B cell (primary cell): ENCODE results near the gene SLIT3. TPM values are rescaled to one million over a fixed set of nuclear protein-coding genes. Genes with fewer than 3 reads are reported as not detected.

Source experiments
- ATAC-seq: fragments of 200-7000 bp; cut with Tn5 transposase; one replicate; pipeline ENCODE4 v1.10.0; 2021; ENCODE audit warnings: low read depth, mild to moderate bottlenecking, moderate number of reproducible peaks, moderate library complexity
- CTCF ChIA-PET: fragments of 350-600 bp; sonication (Branson Sonifier 250); formaldehyde crosslinking; loops from one replicate; lab custom pipeline; 2021; ENCODE audit warnings: antibody characterized with exemption, inconsistent platforms; lab: Charles Lee
- POLR2A ChIA-PET: fragments of 350-600 bp; sonication (Branson Sonifier 250); formaldehyde crosslinking; loops from one replicate; lab custom pipeline; 2021; ENCODE audit warnings: antibody characterized with exemption; lab: Charles Lee
- DNase-seq: peaks from one replicate; pipeline ENCODE4 v3.0.0; 2013
- H2AFZ ChIP-seq: 2 replicates; pipeline ENCODE4 v1.6.1; 2012; ENCODE audit warnings: mild to moderate bottlenecking, low read depth, low read length; ENCODE audit not compliant: insufficient read depth, poor library complexity, severe bottlenecking
- H3K27ac ChIP-seq, 2 donors: 1 replicate in 1 of 2; 2 replicates in 1 of 2; pipeline ENCODE4 v1.5.1; 2012 to 2013; ENCODE audit warnings: low read length in 2 of 2, mild to moderate bottlenecking in 2 of 2, moderate library complexity in 1 of 2
- H3K27me3 ChIP-seq, 4 experiments: fragments of 200-600 bp in 1 of 4; sonication (generic) in 1 of 4; replicated peaks in 1 of 4; 1 replicate in 2 of 4; 2 replicates in 2 of 4; pipeline versions ENCODE4 v1.6.1 to v1.7.0; 2013 to 2016; ENCODE audit warnings: low read length in 3 of 4, mild to moderate bottlenecking in 2 of 4, mixed read lengths in 1 of 4, moderate library complexity in 1 of 4; ENCODE audit not compliant: insufficient read depth in 4 of 4, control insufficient read depth in 3 of 4; ENCODE audit errors: control extremely low read depth in 1 of 4
- H3K36me3 ChIP-seq, 2 experiments: replicated peaks in 1 of 2; 1 replicate in 1 of 2; 2 replicates in 1 of 2; pipeline versions ENCODE4 v1.6.1 to v1.7.1; 2013; ENCODE audit warnings: low read length in 1 of 2; ENCODE audit not compliant: insufficient read depth in 2 of 2, control insufficient read depth in 1 of 2; ENCODE audit errors: control extremely low read depth in 1 of 2, extremely low read depth in 1 of 2
- H3K4me1 ChIP-seq, 2 donors: fragments of 200-600 bp in 1 of 2; sonication (generic) in 1 of 2; 1 replicate in 1 of 2; 2 replicates in 1 of 2; pipeline versions ENCODE4 v1.5.1 to v1.6.1; 2013 to 2017; ENCODE audit warnings: low read length in 2 of 2; ENCODE audit not compliant: control insufficient read depth in 2 of 2, insufficient read depth in 2 of 2
- H3K4me2 ChIP-seq: replicated peaks from 2 replicates; pipeline ENCODE3; 2012; ENCODE audit warnings: mild to moderate bottlenecking, low read depth, low read length; ENCODE audit not compliant: poor library complexity, severe bottlenecking
- H3K4me3 ChIP-seq, 5 experiments: fragments of 200-600 bp in 1 of 5; sonication (generic) in 1 of 5; 1 replicate in 3 of 5; 2 replicates in 2 of 5; pipeline versions ENCODE4 v1.5.1 to v1.7.0; 2011 to 2016; ENCODE audit warnings: low read length in 4 of 5, mild to moderate bottlenecking in 4 of 5, low read depth in 2 of 5, control low read depth in 1 of 5, moderate library complexity in 1 of 5; ENCODE audit not compliant: insufficient read depth in 1 of 5; ENCODE audit errors: control extremely low read depth in 1 of 5, extremely low read depth in 1 of 5
- H3K79me2 ChIP-seq: fragments of 200-600 bp; sonication (generic); one replicate; pipeline ENCODE4 v1.6.0; 2016; ENCODE audit warnings: low read length; ENCODE audit not compliant: control insufficient read depth, insufficient read depth
- H3K9ac ChIP-seq: fragments of 200-600 bp; sonication (generic); 2 replicates; pipeline ENCODE4 v1.6.1; 2017; ENCODE audit warnings: mild to moderate bottlenecking, low read length, moderate library complexity
- H3K9me3 ChIP-seq, 3 donors: one replicate each; pipeline versions ENCODE4 v1.6.1 to v1.7.1; 2013; ENCODE audit warnings: low read length in 2 of 3; ENCODE audit not compliant: control insufficient read depth in 2 of 3, insufficient read depth in 1 of 3; ENCODE audit errors: control extremely low read depth in 1 of 3
- H4K20me1 ChIP-seq: 2 replicates; pipeline ENCODE4 v1.6.0; 2012; ENCODE audit warnings: mild to moderate bottlenecking, low read length; ENCODE audit not compliant: insufficient read depth, control insufficient read depth, poor library complexity, severe bottlenecking
- H3K27ac Mint-ChIP-seq: one replicate; pipeline ENCODE4 v1.8.0; 2021; ENCODE audit warnings: mixed read lengths
- H3K27me3 Mint-ChIP-seq: one replicate; pipeline ENCODE4 v1.8.0; 2021; ENCODE audit warnings: mixed read lengths
- H3K4me1 Mint-ChIP-seq: one replicate; pipeline ENCODE4 v1.8.0; 2021; ENCODE audit warnings: mixed read lengths
- H3K4me3 Mint-ChIP-seq: one replicate; pipeline ENCODE4 v1.8.0; 2021; ENCODE audit warnings: mixed read lengths
- H3K9me3 Mint-ChIP-seq: one replicate; pipeline ENCODE4 v1.8.0; 2022; ENCODE audit warnings: mixed read lengths; ENCODE audit not compliant: insufficient read depth
- EZH2 ChIP-seq: IDR thresholded peaks from 2 replicates; pipeline ENCODE4 v1.6.1; 2012; ENCODE audit warnings: borderline replicate concordance, low read depth, mild to moderate bottlenecking, moderate library complexity, low read length; ENCODE audit not compliant: insufficient read depth, poor library complexity, severe bottlenecking
- WGBS: methylation state at CpG from one replicate; pipeline ENCODE4 v1.1.5; 2013; ENCODE audit warnings: missing lambda C conversion rate; ENCODE audit not compliant: insufficient coverage; 5-methylcytosine and 5-hydroxymethylcytosine counted together
- intact Hi-C: fragments of 100-400 bp; cut with micrococcal nuclease; formaldehyde crosslinking; loops from one replicate; pipeline ENCODE4 v1.10.0; 2022
- polyA plus RNA-seq: library from polyadenylated mRNA; depleted of rRNA; stranded (reverse); fragments of >200 nt; gene quantifications from 2 replicates; pipeline ENCODE4 v1.2.3, GENCODE V29; 2012
- total RNA-seq, 2 donors: library from RNA; stranded (reverse); fragments of 120-200 nt in 1 of 2; gene quantifications; 1 replicate in 1 of 2; 2 replicates in 1 of 2; pipeline versions ENCODE4 v1.2.3 to v1.2.4, GENCODE V29; 2013 to 2022
- TF ChIP-seq, protein P1 (sequence below): fragments of 200-600 bp; IDR thresholded peaks from one replicate; pipeline ENCODE4 v1.8.0; 2022; ENCODE audit warnings: antibody characterized with exemption, mild to moderate bottlenecking

Gene SLIT3
- total and polyA plus RNA-seq, 2 donors (not counting 1 experiment from before 2014, with no cell fraction given) = not detected

DNA sequence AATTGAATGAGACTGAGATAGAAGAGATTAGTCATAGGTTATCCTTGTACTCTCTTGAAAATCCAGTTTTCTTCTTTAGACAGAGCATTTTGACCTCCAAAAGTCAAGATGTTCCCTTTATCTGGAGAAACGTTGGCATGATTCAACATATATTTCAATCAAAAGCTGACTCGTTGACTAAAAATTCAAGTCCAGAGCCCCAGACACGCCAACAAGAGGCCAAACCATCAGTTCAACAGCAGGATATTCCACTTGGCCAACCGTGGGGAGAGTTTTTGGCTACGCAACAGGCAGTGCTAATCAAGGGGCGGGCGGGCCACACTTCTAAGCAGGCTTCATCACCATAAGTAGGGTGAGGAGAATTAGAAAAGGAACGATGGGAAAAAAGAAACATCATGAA lies 119.1 kb downstream of the SLIT3 start:
- Mint-ChIP-seq H3K4me1 (no peaks in the 10 kb centered on the region), H3K9me3 (no peaks in the 10 kb centered on the region), H3K4me3 (no peak overlapping the region), H3K27me3 (no peaks in the 10 kb centered on the region), H3K27ac (no peak overlapping the region)
- no peak overlapping the region for H3K4me3 ChIP-seq
- no peaks in the 10 kb centered on the region for H3K4me1 ChIP-seq
- CTCF ChIA-PET = no interaction called here
- H2AFZ ChIP-seq = no peak overlapping the region
- ATAC-seq (no peak), DNase-seq (no peak)
- TF ChIP-seq EZH2 = no peak
- TF ChIP-seq, protein P1, sequence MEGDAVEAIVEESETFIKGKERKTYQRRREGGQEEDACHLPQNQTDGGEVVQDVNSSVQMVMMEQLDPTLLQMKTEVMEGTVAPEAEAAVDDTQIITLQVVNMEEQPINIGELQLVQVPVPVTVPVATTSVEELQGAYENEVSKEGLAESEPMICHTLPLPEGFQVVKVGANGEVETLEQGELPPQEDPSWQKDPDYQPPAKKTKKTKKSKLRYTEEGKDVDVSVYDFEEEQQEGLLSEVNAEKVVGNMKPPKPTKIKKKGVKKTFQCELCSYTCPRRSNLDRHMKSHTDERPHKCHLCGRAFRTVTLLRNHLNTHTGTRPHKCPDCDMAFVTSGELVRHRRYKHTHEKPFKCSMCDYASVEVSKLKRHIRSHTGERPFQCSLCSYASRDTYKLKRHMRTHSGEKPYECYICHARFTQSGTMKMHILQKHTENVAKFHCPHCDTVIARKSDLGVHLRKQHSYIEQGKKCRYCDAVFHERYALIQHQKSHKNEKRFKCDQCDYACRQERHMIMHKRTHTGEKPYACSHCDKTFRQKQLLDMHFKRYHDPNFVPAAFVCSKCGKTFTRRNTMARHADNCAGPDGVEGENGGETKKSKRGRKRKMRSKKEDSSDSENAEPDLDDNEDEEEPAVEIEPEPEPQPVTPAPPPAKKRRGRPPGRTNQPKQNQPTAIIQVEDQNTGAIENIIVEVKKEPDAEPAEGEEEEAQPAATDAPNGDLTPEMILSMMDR = no peak
- no peaks in the 10 kb centered on the region for H3K79me2 ChIP-seq
- intact Hi-C loops = no loop called here
- no peak overlapping the region for H3K4me2 ChIP-seq
- H3K36me3 ChIP-seq = no peaks in the 10 kb centered on the region
- no peak overlapping the region for H3K27ac ChIP-seq
- H3K27me3 ChIP-seq = no peaks in the 10 kb centered on the region
- H4K20me1 ChIP-seq = no peaks in the 10 kb centered on the region
- H3K9ac ChIP-seq = no peak overlapping the region
- no peaks in the 10 kb centered on the region for H3K9me3 ChIP-seq
- POLR2A ChIA-PET = no interaction called here
- WGBS = 72% methylated on average over 3 of the region's 8 CpGs

- Histone ChIP-seq H3K27me3 (no peaks in the 10 kb centered on the region), H3K27ac (no peak overlapping the region), H3K4me2 (no peak overlapping the region), H3K9ac (no peak overlapping the region), H2AFZ (no peak overlapping the region), H3K9me3 (no peaks in the 10 kb centered on the region), H3K4me1 (no peaks in the 10 kb centered on the region), H3K4me3 (no peak overlapping the region), H3K79me2 (no peaks in the 10 kb centered on the region), H3K36me3 (no peaks in the 10 kb centered on the region), H4K20me1 (no peaks in the 10 kb centered on the region)
- no peaks in the 10 kb centered on the region for H3K27me3 Mint-ChIP-seq
- CTCF ChIA-PET = no interaction called here
- no peak for ATAC-seq
- no peaks in the 10 kb centered on the region for H3K4me1 Mint-ChIP-seq
- 40% methylated on average over 1 of the region's 3 CpGs for WGBS
- no peak for TF ChIP-seq EZH2
- TF ChIP-seq, protein P1 = no peak
- intact Hi-C loops = no loop called here
- DNase-seq = no peak
- no peak overlapping the region for H3K27ac Mint-ChIP-seq
- POLR2A ChIA-PET = no interaction called here
- no peaks in the 10 kb centered on the region for H3K9me3 Mint-ChIP-seq
- no peak overlapping the region for H3K4me3 Mint-ChIP-seq
Measured at GRCh38 chr5:169178754-169179153, 122.2 kb downstream of the SLIT3 start.
